NCI-H82 treated with DMSO at 0.1 percent for 48 hours (cell line): Measurements from ENCODE around the gene DUSP1.

Source experiments
- DNase-seq: peaks from one replicate; lab custom pipeline; 2025; ENCODE audit not compliant: unreplicated experiment; lab: John Stamatoyannopoulos, UW

DUSP1 gene

GRCh38 chr5:172727551-172727950 lies 43.4 kb downstream of the DUSP1 start:
- no peak for DNase-seq

GRCh38 chr5:172726966-172727365 lies 44.0 kb downstream of the DUSP1 start:
- DNase-seq: no peak

GRCh38 chr5:172725785-172726184 lies 45.2 kb downstream of the DUSP1 start:
- no peak for DNase-seq

- DNase-seq: no peak
Observed at GRCh38 chr5:172725273-172725672, 45.7 kb downstream of the DUSP1 start.

- no peak for DNase-seq
Observed at GRCh38 chr5:172724242-172725183, 46.5 kb downstream of the DUSP1 start.

GRCh38 chr5:172723508-172723907 lies 47.5 kb downstream of the DUSP1 start:
- DNase-seq: no peak

GRCh38 chr5:172722327-172722815 lies 48.6 kb downstream of the DUSP1 start:
- DNase-seq: no peak

GRCh38 chr5:172721455-172722326 lies 49.3 kb downstream of the DUSP1 start:
- no peak for DNase-seq

- no peak for DNase-seq
Observed at GRCh38 chr5:172720655-172721054, 50.3 kb downstream of the DUSP1 start.

- no peak for DNase-seq
Observed at GRCh38 chr5:172719211-172719610, 51.8 kb downstream of the DUSP1 start.

GRCh38 chr5:172718527-172719114 lies 52.4 kb downstream of the DUSP1 start:
- DNase-seq: no peak
